IMR-90 (cell line): Measurements from ENCODE around the gene FLVCR1. TPM values are rescaled to one million over a fixed set of nuclear protein-coding genes. Genes with fewer than 3 reads are reported as not detected.
"Not testable (repeated sequence)": the region's sequence is repeated elsewhere in the genome, so short reads cannot be mapped to it uniquely, and the experiment has no call there.

ENCODE experiments used
- ATAC-seq: fragments of 200-7000 bp; cut with Tn5 transposase; 2 replicates; pipeline ENCODE4 v1.9.1; 2020; ENCODE audit warnings: low read depth, mild to moderate bottlenecking, moderate library complexity
- BruUV-seq: library from RNA; stranded (reverse); fragments of 400-500 nt; replicated peaks from 2 replicates; lab custom pipeline; 2021; lab: Mats Ljungman, UMichigan
- CTCF ChIA-PET: fragments of 300-600 bp; formaldehyde crosslinking; extraction: SDS; loops from one replicate; lab custom pipeline; 2021; ENCODE audit warnings: antibody characterized with exemption; lab: Yijun Ruan, JAX
- POLR2A ChIA-PET: fragments of 300-600 bp; sonication (Branson Sonifier 250); formaldehyde crosslinking; loops from one replicate; lab custom pipeline; 2022; ENCODE audit warnings: antibody characterized with exemption; ENCODE audit not compliant: unreplicated experiment; lab: Charles Lee
- DNase-seq: peaks from one replicate; pipeline ENCODE4 v3.0.0; 2013
- H2AFZ ChIP-seq: replicated peaks from 2 replicates; pipeline ENCODE3; 2013; ENCODE audit warnings: low read length, mild to moderate bottlenecking; ENCODE audit not compliant: poor library complexity
- H2AK5ac ChIP-seq: 2 replicates; pipeline ENCODE4 v1.6.1; 2013; ENCODE audit warnings: low read depth, low read length, inconsistent platforms
- H2AK9ac ChIP-seq: replicated peaks from 2 replicates; pipeline ENCODE3; 2013; ENCODE audit warnings: mild to moderate bottlenecking, low read depth, low read length, moderate library complexity; ENCODE audit not compliant: poor library complexity
- H2BK120ac ChIP-seq: 2 replicates; pipeline ENCODE4 v1.6.1; 2013; ENCODE audit warnings: low read depth, low read length, inconsistent platforms
- H2BK15ac ChIP-seq: 3 replicates; pipeline ENCODE4 v1.6.1; 2013; ENCODE audit warnings: low read depth, low read length, inconsistent platforms
- H2BK20ac ChIP-seq: 2 replicates; pipeline ENCODE4 v1.6.1; 2013; ENCODE audit warnings: low read depth, mild to moderate bottlenecking, inconsistent platforms, low read length, moderate library complexity
- H2BK5ac ChIP-seq: 2 replicates; pipeline ENCODE4 v1.6.1; 2013; ENCODE audit warnings: mild to moderate bottlenecking, low read depth, low read length, inconsistent platforms; ENCODE audit not compliant: poor library complexity, severe bottlenecking
- H3K14ac ChIP-seq: replicated peaks from 2 replicates; pipeline ENCODE4 v1.6.1; 2013; ENCODE audit warnings: low read depth, low read length, inconsistent platforms
- H3K18ac ChIP-seq: 2 replicates; pipeline ENCODE4 v1.6.1; 2013; ENCODE audit warnings: low read depth, low read length, control low read depth
- H3K23ac ChIP-seq: 2 replicates; pipeline ENCODE4 v1.6.1; 2013; ENCODE audit warnings: low read depth, low read length, inconsistent platforms
- H3K27ac ChIP-seq: 2 replicates; pipeline ENCODE4 v1.5.1; 2013; ENCODE audit warnings: mild to moderate bottlenecking, control low read depth, low read length; ENCODE audit not compliant: insufficient read depth
- H3K27me3 ChIP-seq: 2 replicates; pipeline ENCODE4 v1.6.1; 2013; ENCODE audit warnings: low read length; ENCODE audit not compliant: control insufficient read depth, insufficient read depth
- H3K36me3 ChIP-seq: 2 replicates; pipeline ENCODE4 v1.6.1; 2013; ENCODE audit warnings: low read length, mixed read lengths; ENCODE audit not compliant: control insufficient read depth, insufficient read depth
- H3K4ac ChIP-seq: 2 replicates; pipeline ENCODE4 v1.6.1; 2013; ENCODE audit warnings: low read depth, low read length, inconsistent platforms
- H3K4me1 ChIP-seq: 2 replicates; pipeline ENCODE4 v1.6.1; 2013; ENCODE audit warnings: low read length, mixed read lengths; ENCODE audit not compliant: control insufficient read depth, insufficient read depth
- H3K4me2 ChIP-seq: 2 replicates; pipeline ENCODE4 v1.6.1; 2013; ENCODE audit warnings: low read depth, mild to moderate bottlenecking, control low read depth, low read length, moderate library complexity
- H3K4me3 ChIP-seq: 2 replicates; pipeline ENCODE4 v1.5.1; 2013; ENCODE audit warnings: low read depth, mild to moderate bottlenecking, control low read depth, low read length, moderate library complexity; ENCODE audit not compliant: insufficient read depth
- H3K56ac ChIP-seq: 2 replicates; pipeline ENCODE4 v1.6.1; 2013; ENCODE audit warnings: low read length, inconsistent platforms; ENCODE audit not compliant: insufficient read depth; ENCODE audit errors: extremely low read depth
- H3K79me1 ChIP-seq, 2 experiments: 2 replicates each; pipeline ENCODE4 v1.6.1; 2013; ENCODE audit warnings: low read length in 2 of 2, inconsistent platforms in 1 of 2, low read depth in 1 of 2
- H3K9ac ChIP-seq: 2 replicates; pipeline ENCODE4 v1.6.1; 2013; ENCODE audit warnings: low read depth, low read length, control low read depth
- H3K9me1 ChIP-seq: 2 replicates; pipeline ENCODE4 v1.6.1; 2013; ENCODE audit warnings: low read length, inconsistent platforms; ENCODE audit not compliant: insufficient read depth
- H3K9me3 ChIP-seq: 2 replicates; pipeline ENCODE4 v1.6.1; 2013; ENCODE audit warnings: low read length; ENCODE audit not compliant: control insufficient read depth, insufficient read depth
- H4K20me1 ChIP-seq: 2 replicates; pipeline ENCODE4 v1.6.1; 2013; ENCODE audit warnings: low read length, inconsistent platforms; ENCODE audit not compliant: insufficient read depth
- H4K5ac ChIP-seq: 2 replicates; pipeline ENCODE4 v1.6.1; 2013; ENCODE audit warnings: mild to moderate bottlenecking, low read depth, low read length, control low read depth
- H4K8ac ChIP-seq, 2 experiments: 2 replicates each; pipeline ENCODE4 v1.6.1; 2013; ENCODE audit warnings: low read depth in 2 of 2, low read length in 2 of 2, control low read depth in 1 of 2, inconsistent platforms in 1 of 2
- H4K91ac ChIP-seq: 2 replicates; pipeline ENCODE4 v1.6.1; 2013; ENCODE audit warnings: low read depth, low read length, inconsistent platforms; ENCODE audit not compliant: insufficient read depth
- CHD1 ChIP-seq: IDR thresholded peaks from 2 replicates; pipeline ENCODE4 v1.6.1; 2012; ENCODE audit warnings: low read depth, low read length, improper control_type of control experiment
- RFX5 ChIP-seq: IDR thresholded peaks from 2 replicates; pipeline ENCODE4 v1.8.0; 2012; ENCODE audit warnings: low read depth, mild to moderate bottlenecking, low read length, moderate library complexity
- WGBS, 2 experiments: methylation state at CpG; one replicate each; pipeline versions ENCODE4 v1.1.5 to v1.1.7; 2013; ENCODE audit warnings: missing lambda C conversion rate in 2 of 2; ENCODE audit not compliant: insufficient read length in 1 of 2; ENCODE audit errors: extremely low coverage in 2 of 2; 5-methylcytosine and 5-hydroxymethylcytosine counted together
- dilution Hi-C: fragments of 300-500 bp; cut with HindIII; formaldehyde crosslinking; loops from one replicate; pipeline ENCODE4 v1.14.3; 2018; ENCODE audit warnings: low sequenced_read_pairs; ENCODE audit not compliant: unreplicated experiment
- in situ Hi-C: fragments of 300-500 bp; cut with MboI; formaldehyde crosslinking; loops from 3 replicates; pipeline ENCODE4 v1.14.3; 2019; ENCODE audit warnings: low sequenced_read_pairs, inconsistent platforms, mixed read lengths
- intact Hi-C: fragments of 100-400 bp; cut with micrococcal nuclease; formaldehyde crosslinking; loops from 2 replicates; pipeline ENCODE4 v1.10.0; 2022
- polyA plus RNA-seq, 3 experiments: library from polyadenylated mRNA; depleted of rRNA; stranded (reverse); fragments of >200 nt; gene quantifications; 2 replicates each; pipeline ENCODE4 v1.2.3, GENCODE V29; 2012; ENCODE audit warnings: low replicate concordance in 1 of 3
- total RNA-seq: library from RNA; depleted of rRNA; stranded (reverse); fragments of >200 nt; gene quantifications from 2 replicates; pipeline ENCODE4 v1.2.3, GENCODE V29; 2012
- TF ChIP-seq, protein P1 (sequence below): fragments of 150-350 bp; IDR thresholded peaks from 2 replicates; pipeline ENCODE4 v1.6.1; 2017; ENCODE audit warnings: mild to moderate bottlenecking, antibody characterized with exemption, low read length, low read depth

The FLVCR1 gene
- total and polyA plus RNA-seq, 2 of the 4 experiments (the other 2 are of a cell fraction) = 2.4 to 3.9 TPM

DNA sequence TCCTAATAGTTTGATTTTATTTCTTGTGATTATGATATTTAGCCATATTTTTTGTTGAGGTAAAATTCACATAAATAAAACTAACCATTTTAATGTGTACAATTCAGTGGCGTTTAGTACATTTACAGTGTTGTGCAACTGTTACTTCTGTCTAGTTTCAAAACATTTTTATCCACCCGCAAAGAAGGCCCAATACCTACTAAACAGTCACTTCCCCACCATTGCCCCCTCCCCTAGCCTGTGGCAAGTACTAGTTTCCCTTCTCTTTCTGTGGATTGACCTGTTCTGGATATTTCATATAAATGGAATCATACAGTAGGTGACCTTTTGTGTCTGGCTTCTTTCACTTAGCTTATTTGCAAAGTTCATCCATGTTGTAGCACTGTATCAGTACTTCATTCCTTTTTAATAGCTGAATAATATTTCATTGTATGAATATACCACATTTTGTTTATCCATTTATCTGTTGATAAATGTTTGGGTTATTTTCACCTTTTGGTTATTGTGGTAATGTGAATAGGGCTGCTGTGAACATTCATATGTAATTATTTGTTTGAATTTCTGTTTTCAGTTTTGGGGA, 4.1 kb downstream of the FLVCR1 start:
- in situ Hi-C loops = no loop called here
- intact Hi-C loops = no loop called here

GRCh38 chr1:212863345-212863744, 5.3 kb downstream of the FLVCR1 start:
- H4K5ac ChIP-seq, POLR2A ChIA-PET, H3K4me2 ChIP-seq, H3K4me3 ChIP-seq, H2AFZ ChIP-seq, H3K27ac ChIP-seq, H2AK9ac ChIP-seq, BruUV-seq, H2AK5ac ChIP-seq, H3K14ac ChIP-seq, H2BK20ac ChIP-seq, H3K9ac ChIP-seq, in situ Hi-C loops, H3K4ac ChIP-seq, H3K23ac ChIP-seq, H2BK120ac ChIP-seq, intact Hi-C loops, H3K9me1 ChIP-seq, ATAC-seq, CTCF ChIA-PET, H4K20me1 ChIP-seq, H3K56ac ChIP-seq, H3K9me3 ChIP-seq, H4K91ac ChIP-seq, dilution Hi-C loops, H3K36me3 ChIP-seq, H3K18ac ChIP-seq, H4K8ac ChIP-seq, H3K4me1 ChIP-seq, H3K27me3 ChIP-seq, H2BK5ac ChIP-seq, H2BK15ac ChIP-seq, DNase-seq: not testable (repeated sequence)
- WGBS, 2 experiments = 100% methylated on average over 3 of the region's 10 CpGs; no CpG with 5 or more reads in 1 of the 2 experiments
- peaks cover 3 to 34% of the 10 kb centered on the region in 2 experiments; a peak in 3 of 4 replicates for H3K79me1 ChIP-seq

More for the DNA sequence above, 4.1 kb downstream of the FLVCR1 start:
- Histone ChIP-seq H3K27me3 (no peaks in the 10 kb centered on the region), H2BK120ac (no peak overlapping the region), H3K36me3 (peaks cover 2% of the 10 kb centered on the region), H2AK5ac (no peak overlapping the region), H4K8ac (no peak overlapping the region), H3K4me1 (peaks cover 9% of the 10 kb centered on the region), H3K27ac (no peak overlapping the region), H3K4me3 (no peak overlapping the region), H3K23ac (no peak overlapping the region), H4K20me1 (no peaks in the 10 kb centered on the region), H3K9me1 (peaks cover 5% of the 10 kb centered on the region; the same call in 1 of the 2 replicates), H3K4me2 (no peak overlapping the region), H3K14ac (no peak overlapping the region), H3K9me3 (no peaks in the 10 kb centered on the region), H2BK5ac (no peak overlapping the region), H2AFZ (no peak overlapping the region), H3K56ac (no peak overlapping the region), H2BK20ac (no peak overlapping the region), H3K79me1 (peaks cover 3 to 34% of the 10 kb centered on the region in 2 experiments; a peak in 3 of 4 replicates), H3K9ac (no peak overlapping the region), H2AK9ac (no peak overlapping the region), H4K5ac (no peak overlapping the region), H2BK15ac (no peak overlapping the region), H4K91ac (no peak overlapping the region), H3K18ac (no peak overlapping the region), H3K4ac (no peak overlapping the region)
- no TSS peak for BruUV-seq
- dilution Hi-C loops = no loop called here
- DNase-seq (no peak), ATAC-seq (no peak)
- POLR2A ChIA-PET = no interaction called here
- no peak for TF ChIP-seq CHD1
- TF ChIP-seq, protein P1, sequence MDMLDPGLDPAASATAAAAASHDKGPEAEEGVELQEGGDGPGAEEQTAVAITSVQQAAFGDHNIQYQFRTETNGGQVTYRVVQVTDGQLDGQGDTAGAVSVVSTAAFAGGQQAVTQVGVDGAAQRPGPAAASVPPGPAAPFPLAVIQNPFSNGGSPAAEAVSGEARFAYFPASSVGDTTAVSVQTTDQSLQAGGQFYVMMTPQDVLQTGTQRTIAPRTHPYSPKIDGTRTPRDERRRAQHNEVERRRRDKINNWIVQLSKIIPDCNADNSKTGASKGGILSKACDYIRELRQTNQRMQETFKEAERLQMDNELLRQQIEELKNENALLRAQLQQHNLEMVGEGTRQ = no peak
- no peak for TF ChIP-seq RFX5
- WGBS, 2 experiments = no CpG with 5 or more reads among the region's 2 CpGs
- CTCF ChIA-PET = no interaction called here
